IPS-NIHi11 (cell line): Measurements from ENCODE around the gene BCL2L15.

ENCODE experiments used
- DNase-seq: peaks from one replicate; pipeline ENCODE4 v3.0.0; 2012; ENCODE audit warnings: mixed read lengths, low spot score

BCL2L15 gene

DNA sequence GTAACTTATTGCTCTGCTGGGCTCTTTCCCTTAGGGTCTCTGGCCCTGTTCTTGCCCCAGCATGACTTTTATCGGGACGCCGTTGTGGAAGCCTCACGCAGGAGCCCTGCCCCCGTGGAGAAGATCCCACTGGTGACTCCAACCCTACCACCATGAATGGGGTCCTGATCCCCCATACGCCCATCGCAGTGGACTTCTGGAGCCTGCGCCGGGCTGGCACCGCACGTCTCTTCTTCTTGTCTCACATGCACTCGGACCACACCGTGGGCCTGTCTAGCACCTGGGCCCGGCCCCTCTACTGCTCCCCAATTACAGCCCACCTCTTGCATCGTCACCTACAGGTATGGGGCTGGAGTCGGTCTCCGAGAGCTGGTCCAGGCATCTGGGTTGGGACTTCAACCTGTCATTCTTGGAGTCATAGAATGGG lies 18.1 kb upstream of the BCL2L15 start:
- peak; percentile 79 for DNase-seq

DNA sequence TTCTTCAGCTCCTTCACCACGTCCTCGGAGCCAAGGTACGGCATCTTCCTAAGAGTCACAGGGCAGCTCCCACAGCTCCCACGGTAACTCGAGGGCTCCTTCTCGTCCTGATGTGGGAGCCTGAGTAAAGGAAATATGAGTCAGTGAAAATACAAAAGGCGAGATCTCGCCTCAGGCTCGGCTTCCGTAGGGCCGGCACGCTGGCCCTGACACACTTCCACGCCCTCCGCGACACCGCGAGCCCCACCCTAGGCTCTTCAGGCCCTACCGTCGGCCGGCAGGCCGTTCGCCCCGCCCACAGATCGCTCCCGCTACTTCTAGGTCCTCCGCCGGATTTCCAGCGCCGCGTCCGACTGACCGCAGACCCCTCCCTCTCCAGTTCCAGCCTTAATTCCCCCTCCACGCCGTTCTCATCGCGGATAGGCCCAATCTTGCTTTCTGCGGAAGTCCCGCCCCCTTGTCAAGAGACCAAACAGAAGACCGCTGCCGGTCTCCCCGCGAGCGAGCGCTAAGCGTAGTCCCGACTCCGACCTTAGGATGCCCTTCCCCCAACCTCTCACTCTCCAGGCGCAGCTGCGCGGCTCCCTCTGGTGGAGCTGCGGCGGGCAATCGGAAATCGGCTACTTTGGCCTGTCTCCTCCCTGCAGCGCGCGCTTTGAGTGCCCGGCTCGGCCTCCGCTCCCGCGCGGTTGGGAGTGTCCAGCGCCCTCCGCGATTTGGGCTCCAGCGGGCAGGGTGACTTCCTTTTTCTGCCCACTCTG lies 17.5 kb upstream of the BCL2L15 start, which contains the start of the genes AP4B1 and DCLRE1B:
AP4B1 (minus strand) TSS at position 126 of the 761 bp plus-strand sequence; CDS start at position 44, 82 bp downstream.
DCLRE1B (plus strand) TSS at position 653 of the 761 bp plus-strand sequence. CDS start 261 bp downstream, outside the sequence.
- peak; percentile 97 for DNase-seq

DNA sequence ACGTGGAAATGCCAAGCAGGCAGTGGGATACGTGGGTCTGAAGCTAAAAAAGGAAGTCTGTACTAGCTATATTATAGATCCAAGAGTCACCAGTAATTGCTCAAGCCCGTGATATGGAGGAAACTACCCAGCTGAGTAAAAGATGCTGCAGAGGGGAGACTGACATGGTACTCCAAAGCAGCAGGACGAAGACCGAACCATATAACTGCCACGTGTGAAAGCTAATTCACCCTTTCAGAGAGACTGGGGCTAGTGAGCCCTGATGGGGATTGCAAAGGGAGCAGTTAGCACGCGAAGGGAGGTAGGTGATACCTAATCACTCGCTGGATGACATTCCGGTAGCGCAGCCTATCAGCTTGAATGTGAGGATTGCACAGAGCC lies 16.9 kb upstream of the BCL2L15 start:
- peak; percentile 54 for DNase-seq

DNA sequence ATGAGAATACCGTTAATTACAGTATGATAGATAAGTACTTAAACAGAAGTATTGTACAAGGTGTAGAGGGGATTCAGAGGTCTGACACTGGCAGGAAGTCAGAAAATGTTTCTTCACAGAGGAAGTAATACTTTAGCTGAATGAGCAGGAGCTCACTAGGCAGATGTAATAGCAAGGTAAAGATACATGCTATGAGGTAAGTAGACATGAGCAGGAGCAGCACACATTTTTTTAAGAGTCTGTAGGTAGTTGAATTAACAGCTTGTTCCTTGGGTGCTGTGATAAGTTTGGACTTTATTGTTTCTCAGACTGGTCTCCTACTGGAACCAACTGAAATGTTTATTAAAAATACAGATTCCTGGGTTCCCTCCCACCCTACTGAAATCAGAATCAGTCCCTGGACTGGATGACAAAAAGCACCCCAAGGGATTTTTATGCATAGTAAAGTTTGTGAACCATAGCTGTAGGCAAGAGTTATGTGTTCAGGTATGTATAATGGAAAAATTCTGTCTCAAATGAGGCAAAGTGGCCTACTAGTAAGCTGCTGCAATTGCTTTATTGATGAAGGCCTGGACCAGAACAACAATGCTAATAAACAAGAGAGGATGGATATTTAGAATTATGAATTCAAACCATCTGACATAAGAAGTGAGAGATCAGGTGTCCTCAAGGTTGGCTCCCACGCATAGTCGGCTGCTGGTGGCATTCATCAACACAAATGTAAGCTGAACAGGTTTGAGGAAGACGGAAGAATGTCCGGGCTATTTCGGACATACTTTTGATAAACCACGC lies 16.3 kb upstream of the BCL2L15 start:
- no peak for DNase-seq

DNA sequence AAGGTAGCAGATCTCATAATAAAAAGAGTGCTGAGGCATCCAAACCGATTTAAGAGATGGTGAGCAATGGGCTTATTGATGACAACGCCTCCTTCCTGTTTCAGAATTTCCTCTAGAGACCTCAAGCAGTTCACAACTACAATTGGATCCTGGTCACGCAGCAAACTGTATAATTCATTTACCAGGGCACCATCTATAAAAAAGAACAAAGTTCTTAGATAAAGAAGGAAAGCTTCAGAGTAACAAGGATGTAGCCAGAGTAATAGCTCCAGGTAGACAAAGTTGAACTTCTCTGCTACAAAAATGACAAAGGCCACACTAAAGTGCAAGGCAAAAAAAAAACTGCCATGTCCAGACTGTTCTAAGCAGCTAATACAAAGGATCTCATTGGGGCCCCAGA lies 13.8 kb upstream of the BCL2L15 start:
- no peak for DNase-seq

DNA sequence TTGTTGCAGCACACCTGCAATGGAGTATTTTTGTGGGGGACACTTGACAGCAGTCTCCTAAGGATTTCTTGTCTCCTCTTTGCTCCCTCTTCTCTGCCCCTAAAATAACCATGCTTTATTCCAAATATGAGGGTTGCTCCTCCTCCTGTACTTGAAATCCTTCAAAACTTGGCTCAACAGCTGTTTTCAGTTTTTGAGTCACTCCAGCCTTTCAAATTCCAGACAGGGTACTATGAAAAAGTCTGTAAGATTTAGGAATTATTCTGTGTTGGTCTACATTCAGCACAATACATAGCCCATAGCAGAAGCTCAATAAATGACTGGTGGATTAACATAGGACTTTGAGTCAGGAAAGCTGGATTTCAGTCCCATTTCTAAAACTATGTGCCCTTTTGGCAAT lies 11.7 kb upstream of the BCL2L15 start:
- no peak for DNase-seq

DNA sequence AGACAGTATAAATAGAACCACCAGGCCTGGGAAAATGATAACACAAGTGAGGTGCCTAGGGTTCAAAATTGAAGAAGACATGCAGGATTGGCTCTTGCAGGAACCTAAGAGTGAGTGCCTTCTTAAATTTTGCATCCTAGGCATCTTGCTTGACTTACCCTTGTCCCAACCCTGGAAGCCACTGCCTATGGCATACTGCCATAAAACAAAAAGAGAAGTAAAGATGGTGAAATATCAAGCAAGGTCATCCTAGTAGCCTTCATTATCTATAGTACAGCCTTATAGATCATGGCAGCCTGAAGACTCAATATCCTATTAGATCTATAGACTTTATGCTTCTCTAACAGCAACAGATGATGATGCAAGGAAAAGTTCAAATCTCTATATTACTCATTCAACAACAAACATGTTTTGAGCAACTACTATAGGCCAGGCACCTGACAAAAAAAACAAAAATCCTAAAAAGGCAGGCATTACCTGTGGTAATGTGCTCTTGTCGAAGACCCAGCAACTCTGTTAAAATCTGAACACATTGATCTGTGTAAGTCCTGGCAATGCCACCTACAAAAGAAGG lies 10.9 kb upstream of the BCL2L15 start:
- DNase-seq: no peak

DNA sequence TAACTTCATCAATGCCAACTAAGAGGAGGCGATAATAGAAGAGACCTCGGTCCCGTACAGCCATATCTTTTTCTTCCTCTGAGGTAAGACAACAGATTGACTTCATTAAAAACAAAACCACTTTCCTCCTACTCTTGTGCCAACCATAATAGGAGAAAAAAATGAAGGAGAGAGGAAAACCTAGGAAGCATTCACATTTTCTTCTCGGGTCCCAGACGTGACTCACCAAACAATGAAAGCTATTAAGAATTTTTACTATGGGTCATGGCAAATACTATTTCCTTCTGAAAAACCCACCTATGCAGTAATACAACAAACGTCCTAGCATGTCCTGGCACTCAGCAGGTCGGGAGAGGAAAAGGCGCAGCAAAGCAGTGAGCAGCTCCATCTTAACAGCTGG lies 8.6 kb upstream of the BCL2L15 start:
- no peak for DNase-seq

DNA sequence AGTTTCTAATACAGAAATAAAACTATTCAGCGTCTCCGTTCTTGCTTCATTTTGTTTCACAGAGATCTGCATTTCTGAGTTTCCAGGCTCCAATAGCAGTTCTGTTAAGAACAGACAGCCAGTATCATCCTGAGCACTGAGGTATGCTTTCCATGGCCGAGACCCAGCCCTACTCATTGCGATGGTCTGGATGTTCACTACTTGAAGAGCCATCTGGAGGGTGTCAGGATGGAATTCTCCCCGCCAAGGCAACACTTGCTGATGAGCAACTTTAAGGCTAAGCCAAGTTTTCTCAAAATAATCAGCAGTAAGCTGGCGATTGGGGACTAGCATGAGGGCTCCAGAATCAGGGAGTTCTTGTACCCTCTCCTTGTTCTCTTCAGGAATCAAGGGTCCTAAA lies 7.7 kb upstream of the BCL2L15 start:
- no peak for DNase-seq

DNA sequence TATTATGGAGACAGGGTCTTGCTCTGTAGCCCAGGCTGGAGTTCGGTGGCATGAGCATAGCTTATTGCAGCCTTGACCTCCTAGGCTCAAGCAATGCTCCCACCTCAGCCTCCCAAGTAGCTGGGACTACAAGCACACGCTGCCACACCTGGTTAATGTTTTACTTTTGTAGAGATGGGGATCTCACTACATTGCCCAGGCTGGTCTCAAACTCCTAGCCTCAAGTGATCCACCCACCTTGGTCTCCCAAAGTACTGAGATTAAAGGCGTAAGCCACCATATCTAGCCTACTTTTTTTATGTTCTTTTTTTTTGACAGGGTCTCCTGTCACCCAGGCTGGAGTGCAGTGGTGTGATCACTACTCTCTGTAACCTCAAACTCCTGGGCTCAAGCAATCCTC lies 5.9 kb upstream of the BCL2L15 start:
- no peak for DNase-seq

DNA sequence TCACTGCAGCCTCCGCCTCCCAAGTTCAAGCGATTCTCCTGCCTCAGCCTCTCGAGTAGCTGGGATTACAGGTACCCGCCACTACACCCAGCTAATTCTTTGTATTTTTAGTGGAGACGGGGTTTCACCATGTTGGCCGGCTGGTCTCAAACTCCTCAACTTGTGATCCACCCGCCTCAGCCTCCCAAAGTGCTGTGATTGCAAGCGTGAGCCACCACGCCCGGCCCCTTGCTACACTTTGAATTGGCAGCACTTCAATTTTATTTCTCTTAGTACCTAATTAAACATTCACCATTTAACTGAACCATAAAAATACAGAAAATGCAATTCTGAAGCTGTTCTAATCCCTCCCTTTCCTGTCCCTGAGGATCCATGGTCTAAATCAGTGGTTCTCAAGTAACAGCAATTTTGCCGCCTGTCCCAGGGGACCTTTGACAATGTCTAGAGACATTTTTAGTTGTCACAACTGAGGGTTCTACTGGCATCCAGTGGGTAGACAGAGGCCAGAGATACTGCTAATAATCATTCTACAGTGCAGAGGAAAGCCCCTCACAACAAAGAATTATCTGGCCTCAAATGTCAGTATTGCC lies 4.3 kb upstream of the BCL2L15 start:
- DNase-seq: no peak

DNA sequence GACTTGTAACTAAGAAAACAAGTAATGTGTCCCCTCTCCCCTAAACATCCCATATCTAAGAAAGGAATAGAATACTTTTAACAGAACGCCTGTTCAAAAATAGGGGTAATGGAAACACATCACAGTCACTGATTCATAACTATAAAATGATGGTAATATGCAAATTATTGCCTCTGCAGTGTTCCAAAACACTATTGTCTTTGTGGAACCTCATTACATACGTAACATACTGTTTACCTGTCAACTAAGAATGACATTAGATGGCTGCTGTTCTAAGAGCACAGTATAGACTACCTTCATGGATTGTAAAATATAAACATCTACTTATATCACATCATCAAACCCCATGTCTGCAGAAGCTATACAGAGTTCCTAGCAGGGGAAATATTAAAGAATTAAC lies 3.4 kb upstream of the BCL2L15 start:
- no peak for DNase-seq

DNA sequence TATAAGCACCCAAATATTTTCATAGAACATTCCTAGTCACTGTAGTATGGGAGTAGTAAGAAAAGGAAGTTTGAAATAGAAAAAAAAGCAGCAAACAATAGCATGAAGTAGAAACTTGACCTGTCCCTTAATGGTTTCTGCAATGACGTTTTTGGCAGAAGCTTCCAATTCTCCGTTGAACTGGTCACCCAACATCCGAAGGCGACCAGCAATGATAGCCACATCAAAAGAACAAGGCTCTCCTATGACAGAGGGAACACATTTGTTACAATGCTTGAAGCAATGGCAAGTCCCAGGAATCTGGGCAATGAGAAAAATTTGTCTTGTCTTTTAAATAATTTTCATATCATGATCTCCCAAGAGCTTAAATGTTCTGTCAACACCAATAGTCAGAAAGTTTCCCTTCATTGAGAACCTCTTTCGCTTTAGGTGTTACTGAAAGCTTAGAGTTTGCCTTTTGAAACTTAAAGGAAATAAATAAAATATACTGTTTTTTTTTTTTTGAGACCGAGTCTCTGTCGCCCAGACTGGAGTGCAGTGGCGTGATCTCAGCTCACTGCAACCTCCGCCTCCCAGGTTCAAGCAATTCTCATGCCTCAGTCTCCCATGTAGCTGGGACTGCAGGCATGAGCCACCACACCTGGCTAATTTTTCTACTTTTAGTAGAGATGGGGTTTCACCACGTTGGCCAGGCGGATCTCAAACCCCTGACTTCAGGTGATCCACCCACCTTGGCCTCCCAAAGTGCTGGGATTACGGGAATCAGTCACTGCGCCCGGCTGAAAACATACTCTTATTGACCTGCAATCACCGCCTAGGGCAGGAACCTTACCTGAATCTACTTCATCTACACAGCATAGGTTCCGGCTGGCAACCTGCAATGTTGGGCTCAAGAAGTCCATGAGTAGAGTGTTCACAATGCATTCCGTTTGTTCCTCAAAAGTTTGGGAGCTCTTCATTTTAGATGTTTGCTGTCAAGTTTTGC lies 672 bp downstream of the BCL2L15 start:
- DNase-seq: no peak

DNA sequence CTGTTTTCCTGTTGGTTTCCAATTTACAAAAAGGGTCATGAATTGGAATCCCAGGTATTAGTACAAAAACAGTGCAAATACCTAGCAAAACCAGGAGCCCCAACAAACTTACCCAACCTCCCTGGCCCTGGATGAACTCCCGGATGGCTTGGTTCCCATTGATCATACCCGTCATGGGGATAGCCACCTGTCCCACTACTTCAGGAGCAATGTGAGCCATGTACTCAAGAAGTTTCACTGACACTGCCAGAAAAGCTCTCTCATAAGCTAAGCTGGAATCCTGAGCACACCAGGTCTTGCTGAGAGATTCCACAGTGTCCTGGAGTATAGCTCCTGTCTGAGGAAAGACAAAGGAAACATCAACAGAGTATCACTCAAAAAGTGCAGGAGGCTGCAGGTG lies 5.7 kb downstream of the BCL2L15 start:
- no peak for DNase-seq

DNA sequence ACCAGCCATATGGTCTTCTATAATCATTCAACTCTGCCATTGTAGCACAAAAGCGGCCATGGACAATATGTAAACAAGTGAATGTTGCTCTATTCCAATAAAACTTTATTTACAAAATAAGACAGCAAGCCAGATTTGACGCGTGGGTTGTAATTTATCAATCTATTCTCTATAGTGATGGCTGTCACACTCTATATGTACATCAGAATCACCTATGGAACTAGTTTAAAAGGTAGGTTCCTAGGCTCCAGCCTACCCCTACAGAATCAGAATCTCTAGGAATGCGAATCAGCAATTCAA lies 7.7 kb downstream of the BCL2L15 start:
- no peak for DNase-seq

DNA sequence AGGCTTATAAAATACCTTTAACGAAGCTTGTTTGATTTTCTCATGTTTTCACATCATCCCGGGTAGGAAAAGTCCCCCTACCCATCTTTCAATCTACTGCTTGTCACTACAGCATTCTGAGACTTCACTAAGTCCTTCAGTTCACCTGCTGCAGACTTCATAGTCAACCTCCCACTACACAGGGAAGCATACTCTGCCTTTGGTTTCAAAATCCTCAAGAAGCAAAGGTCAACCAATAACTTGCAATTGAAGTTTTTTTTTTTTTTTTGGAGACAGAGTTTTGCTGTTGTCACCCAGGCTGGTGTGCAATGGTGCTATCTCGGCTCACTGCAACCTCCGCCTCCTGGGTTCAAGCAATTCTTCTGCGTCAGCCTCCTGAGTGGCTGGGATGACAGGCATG lies 11.2 kb downstream of the BCL2L15 start:
- DNase-seq: no peak

DNA sequence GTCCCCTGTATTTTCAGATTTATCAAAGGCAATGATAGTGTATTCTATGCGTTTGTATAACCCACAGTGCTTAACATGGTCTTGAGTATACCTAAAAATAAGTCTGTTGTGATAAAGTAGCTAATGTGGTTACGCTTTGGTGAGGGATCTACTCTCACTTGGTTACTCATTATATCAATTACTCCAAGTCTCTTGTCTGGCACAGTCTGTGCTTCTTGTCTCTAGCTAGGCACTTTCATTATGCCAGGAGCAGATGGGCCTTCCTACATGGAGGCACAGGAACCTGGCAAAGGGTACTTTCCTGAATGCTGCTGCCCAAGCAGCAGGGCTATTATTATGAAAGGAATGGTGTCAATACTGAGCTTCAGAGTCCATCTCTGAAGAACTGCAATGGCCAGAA lies 11.7 kb downstream of the BCL2L15 start:
- no peak for DNase-seq

DNA sequence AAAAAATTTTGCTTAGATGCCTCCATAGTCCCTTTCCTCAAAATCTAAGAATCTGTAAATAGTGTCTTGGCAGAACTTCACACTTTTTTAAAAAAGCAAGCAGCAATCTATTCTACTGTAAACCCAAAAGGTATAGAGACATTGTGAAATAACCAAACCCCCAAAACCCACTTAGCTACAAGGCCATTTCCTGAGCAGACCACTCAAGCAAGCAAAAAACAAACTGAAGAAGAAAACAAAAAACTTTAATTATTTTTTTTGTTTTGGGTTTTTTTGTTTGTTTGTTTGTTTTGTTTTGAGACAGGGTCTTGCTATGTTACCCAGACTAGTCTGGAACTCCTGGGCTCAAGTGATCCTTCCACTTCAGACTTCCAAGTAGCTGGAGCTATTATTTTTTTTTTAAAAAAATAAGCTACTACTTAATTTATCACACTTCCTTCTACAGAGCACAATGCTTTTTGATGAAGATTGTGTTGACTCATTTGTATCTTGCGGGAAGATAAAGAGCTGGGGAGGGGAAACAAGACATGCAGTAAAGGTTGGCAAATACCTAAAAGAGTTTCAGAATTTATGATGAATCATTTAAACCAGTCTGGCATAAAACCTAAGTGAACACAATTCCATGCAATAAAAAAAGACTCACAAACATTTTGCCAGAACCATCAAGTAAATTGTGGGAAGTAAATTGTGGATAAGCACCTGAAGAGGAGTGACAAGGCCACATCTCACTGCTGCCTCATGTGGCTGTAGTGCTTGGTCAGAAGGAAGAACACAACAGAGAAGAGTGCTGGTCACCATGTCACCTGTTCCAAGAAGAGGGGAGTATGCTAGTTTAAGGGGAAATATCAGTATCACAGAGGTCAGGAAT lies 13.1 kb downstream of the BCL2L15 start:
- peak; percentile 32 for DNase-seq

DNA sequence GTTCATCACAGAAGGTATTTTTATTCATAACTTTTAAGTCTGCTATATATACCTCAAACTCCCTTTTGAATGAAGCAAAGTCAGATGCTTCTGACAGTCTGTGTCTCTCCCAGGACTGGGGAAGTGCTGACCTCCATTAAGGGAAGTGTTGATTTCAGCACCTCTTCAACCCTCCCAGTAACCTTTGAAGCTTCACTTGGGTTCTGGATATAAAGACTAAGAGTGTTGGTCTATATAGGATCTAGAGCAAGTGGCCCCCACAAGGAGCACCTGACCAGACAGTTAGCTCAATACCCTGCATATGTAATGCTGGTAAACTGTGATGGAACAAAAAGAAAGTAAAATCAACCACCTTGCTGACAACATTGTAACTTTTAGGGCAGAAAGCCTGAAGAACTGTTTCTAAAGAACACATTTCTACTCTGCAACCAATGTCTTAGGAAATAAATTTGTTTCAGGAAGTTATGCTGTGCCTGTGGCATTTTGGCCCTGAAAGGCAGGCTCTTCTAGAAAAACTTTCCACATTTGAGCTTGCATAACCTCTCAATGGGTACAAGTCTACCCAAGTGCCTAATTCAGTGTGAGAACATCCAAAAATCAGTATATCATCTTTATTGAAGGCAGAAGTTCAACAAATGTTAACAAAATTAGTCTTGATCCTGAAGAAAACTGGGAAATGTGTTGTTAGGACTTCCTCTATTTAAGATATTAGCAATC lies 15.0 kb downstream of the BCL2L15 start:
- DNase-seq: no peak

DNA sequence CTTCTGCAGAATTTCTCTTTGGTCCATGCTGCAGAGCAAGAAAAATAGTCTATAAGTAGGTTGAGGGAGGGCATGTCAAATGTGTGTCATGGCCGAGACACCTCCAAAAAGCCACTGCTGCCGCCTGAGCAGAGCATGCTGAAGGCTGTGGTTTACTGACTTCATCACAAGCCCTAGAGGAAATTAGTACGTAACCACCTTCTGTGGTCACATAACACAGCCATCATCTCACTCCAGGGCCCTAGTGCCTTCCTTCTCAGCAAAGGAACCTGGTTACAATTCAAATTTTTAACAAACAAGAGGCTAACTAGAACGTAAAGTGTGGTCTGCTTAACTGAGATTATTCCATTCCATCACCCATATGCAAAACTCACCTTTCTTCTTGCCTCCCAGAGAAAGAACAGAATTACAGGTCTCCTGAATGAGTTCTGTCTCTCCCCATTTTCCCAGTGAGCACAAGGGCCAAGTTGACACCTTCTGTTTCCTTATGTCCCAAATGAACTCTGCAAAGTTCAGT lies 15.7 kb downstream of the BCL2L15 start, which contains the start of gene PTPN22:
PTPN22 (minus strand) TSS at position 116 of the 517 bp plus-strand sequence.
- no peak for DNase-seq
